ENCODE data around the gene GLIPR1L2.

DNA sequence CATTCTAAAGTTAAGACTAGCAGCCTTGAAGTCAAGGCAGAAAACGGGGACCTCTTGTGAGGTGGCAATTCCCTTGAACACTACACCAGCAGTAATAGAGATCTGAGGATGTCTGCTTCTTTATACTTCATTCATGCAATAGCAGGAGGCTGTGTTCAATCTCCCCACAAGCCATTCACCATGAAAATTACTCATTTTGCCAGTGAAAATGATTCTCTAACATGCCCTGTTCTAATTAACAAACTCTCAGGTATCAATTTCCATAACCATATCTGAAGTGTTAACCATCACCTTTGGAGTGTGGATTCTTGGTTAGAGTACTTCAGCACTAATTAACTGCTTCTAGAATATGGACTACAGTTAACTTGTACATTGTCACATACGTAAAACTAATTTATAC lies 86.2 kb downstream of the GLIPR1L2 start:
- TF ChIP-seq EZH2phosphoT487 (IDR thresholded peaks at IDR 0.05; ENCODE audit: borderline replicate concordance, low read length): no peak
- TF ChIP-seq, protein P1, sequence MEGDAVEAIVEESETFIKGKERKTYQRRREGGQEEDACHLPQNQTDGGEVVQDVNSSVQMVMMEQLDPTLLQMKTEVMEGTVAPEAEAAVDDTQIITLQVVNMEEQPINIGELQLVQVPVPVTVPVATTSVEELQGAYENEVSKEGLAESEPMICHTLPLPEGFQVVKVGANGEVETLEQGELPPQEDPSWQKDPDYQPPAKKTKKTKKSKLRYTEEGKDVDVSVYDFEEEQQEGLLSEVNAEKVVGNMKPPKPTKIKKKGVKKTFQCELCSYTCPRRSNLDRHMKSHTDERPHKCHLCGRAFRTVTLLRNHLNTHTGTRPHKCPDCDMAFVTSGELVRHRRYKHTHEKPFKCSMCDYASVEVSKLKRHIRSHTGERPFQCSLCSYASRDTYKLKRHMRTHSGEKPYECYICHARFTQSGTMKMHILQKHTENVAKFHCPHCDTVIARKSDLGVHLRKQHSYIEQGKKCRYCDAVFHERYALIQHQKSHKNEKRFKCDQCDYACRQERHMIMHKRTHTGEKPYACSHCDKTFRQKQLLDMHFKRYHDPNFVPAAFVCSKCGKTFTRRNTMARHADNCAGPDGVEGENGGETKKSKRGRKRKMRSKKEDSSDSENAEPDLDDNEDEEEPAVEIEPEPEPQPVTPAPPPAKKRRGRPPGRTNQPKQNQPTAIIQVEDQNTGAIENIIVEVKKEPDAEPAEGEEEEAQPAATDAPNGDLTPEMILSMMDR (conservative IDR thresholded peaks at IDR 0.05; ENCODE audit: low read depth, low read length): no peak

All from PC-3 (cell line).